ENCODE results near the gene DLK2.

DNA sequence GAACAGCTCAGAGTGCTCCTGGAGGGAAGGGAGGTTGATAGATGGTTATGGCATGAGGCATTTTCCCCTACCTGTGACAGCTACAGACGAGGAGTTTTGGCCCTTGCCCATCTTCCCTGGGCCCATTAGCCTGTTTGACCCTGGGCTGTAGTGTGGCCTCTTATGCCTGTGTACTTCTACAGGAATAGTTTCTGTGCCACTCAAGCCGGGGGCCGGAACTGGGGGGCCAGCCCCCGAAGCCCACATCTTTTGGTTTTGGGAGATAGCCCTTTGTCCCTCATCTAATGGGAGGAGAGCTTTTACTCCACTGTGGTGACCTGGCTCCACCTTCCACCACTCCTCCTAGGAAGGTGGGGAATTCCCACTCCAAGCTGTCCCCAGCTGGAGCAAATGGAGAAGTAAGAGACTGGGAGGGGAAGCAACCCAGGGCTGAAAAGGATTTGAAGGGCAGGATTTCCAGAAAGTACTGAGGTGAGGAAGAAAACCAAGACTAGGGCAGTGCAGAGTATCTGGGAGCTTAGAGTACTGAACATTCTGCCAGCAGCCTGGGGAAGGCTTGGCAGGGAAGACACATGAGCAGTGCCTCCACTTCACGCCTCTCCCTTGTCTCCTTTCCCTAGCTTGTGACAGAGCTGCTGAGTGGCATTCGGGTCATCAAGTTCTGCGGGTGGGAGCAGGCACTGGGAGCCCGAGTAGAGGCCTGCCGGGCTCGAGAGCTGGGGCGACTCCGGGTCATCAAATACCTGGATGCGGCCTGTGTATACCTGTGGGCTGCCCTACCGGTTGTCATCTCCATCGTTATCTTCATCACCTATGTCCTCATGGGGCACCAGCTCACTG is 21.1 kb downstream of the DLK2 start:
- no peak for TF ChIP-seq CTCF (IDR thresholded peaks at IDR 0.05)
- TF ChIP-seq POLR2A (IDR thresholded peaks at IDR 0.05): no peak
- TF ChIP-seq POLR2AphosphoS5 (IDR thresholded peaks at IDR 0.05; ENCODE audit: insufficient read depth in 1 of 2, low read depth in 1 of 2): no peak

Data from vagina (tissue), 2 donors.